RWPE2 (cell line): ENCODE data around the gene SLC1A3.

Source experiments
- ATAC-seq: fragments of 200-7000 bp; cut with Tn5 transposase; 3 replicates; pipeline ENCODE4 v1.9.1; 2021; ENCODE audit warnings: low read depth
- DNase-seq: peaks from one replicate; pipeline ENCODE4 v3.0.0-alpha.2; 2020; ENCODE audit warnings: low spot score
- H3K27ac ChIP-seq: fragments of 450-650 bp; 2 replicates; pipeline ENCODE4 v1.5.1; 2017; ENCODE audit warnings: mild to moderate bottlenecking; ENCODE audit not compliant: poor library complexity, severe bottlenecking
- H3K27me3 ChIP-seq: fragments of 250-450 bp; sonication (Bioruptor Pico); 2 replicates; pipeline ENCODE4 v1.5.1; 2021; ENCODE audit warnings: mild to moderate bottlenecking, moderate library complexity; ENCODE audit not compliant: insufficient read depth, poor library complexity, severe bottlenecking
- H3K36me3 ChIP-seq: fragments of 250-450 bp; sonication (Bioruptor Pico); 2 replicates; pipeline ENCODE4 v1.5.1; 2020; ENCODE audit warnings: low read depth, mild to moderate bottlenecking, moderate library complexity
- H3K4me1 ChIP-seq: fragments of 250-450 bp; sonication (Bioruptor Pico); 2 replicates; pipeline ENCODE4 v1.5.1; 2021; ENCODE audit warnings: mild to moderate bottlenecking, moderate library complexity; ENCODE audit not compliant: insufficient read depth, poor library complexity, severe bottlenecking
- H3K4me3 ChIP-seq: fragments of 250-450 bp; sonication (Bioruptor Pico); 2 replicates; pipeline ENCODE4 v1.5.1; 2021; ENCODE audit warnings: mild to moderate bottlenecking, moderate library complexity; ENCODE audit not compliant: severe bottlenecking
- H3K9me3 ChIP-seq: fragments of 250-450 bp; sonication (Bioruptor Pico); 2 replicates; pipeline ENCODE4 v1.5.1; 2021; ENCODE audit warnings: mild to moderate bottlenecking, moderate library complexity; ENCODE audit not compliant: severe bottlenecking
- TF ChIP-seq, protein P1 (sequence below): fragments of 450-650 bp; IDR thresholded peaks from one replicate; pipeline ENCODE4 v1.5.1; 2017; ENCODE audit warnings: mild to moderate bottlenecking, moderate library complexity; ENCODE audit not compliant: poor library complexity, severe bottlenecking

The SLC1A3 gene

DNA sequence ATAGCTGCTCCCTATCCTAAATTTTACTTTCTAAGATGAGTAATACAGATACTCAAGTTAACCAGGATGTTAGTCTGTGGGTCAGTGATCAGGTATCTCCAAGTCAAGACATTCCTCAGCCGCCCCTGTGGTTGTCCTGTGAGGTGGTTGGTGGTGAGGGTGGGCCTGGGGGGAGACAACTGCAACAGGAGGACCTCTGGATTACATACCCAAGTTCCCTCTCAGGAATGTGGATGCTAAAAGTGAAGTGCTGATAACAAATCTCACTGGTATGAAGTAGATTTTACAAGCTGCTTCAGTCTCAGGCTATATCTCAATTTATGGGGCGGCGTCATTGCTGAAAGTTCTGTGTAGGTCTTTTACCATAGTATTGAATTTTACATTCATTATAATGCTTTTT lies 38.3 kb downstream of the SLC1A3 start:
- Histone ChIP-seq H3K36me3 (no peaks in the 10 kb centered on the region), H3K4me1 (peaks cover 6% of the 10 kb centered on the region)
- no peak for ATAC-seq

DNA sequence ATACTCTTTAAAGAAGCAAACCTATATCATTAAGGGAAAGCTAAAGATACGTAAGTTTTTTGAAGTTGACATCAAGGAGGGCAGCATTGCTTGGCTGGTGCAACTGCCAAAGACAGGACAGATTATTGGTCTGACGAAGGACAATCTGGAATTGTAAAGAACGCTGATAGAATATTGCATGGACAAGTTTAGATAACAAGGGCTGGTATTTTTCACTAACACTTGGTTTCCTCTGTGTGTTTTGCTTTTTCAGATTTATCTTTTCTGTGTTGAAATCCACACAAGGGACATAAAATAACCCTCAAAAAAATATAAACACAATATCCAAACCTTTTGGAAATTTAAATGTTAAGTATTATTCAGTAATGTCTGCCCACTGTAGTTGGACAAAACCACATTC lies 39.7 kb downstream of the SLC1A3 start:
- no peak for ATAC-seq

More for the DNA sequence above, 38.3 kb downstream of the SLC1A3 start:
- Histone ChIP-seq H3K4me3 (no peak overlapping the region), H3K27ac (no peak overlapping the region), H3K27me3 (no peaks in the 10 kb centered on the region), H3K9me3 (no peaks in the 10 kb centered on the region)
- no peak for DNase-seq
- TF ChIP-seq, protein P1, sequence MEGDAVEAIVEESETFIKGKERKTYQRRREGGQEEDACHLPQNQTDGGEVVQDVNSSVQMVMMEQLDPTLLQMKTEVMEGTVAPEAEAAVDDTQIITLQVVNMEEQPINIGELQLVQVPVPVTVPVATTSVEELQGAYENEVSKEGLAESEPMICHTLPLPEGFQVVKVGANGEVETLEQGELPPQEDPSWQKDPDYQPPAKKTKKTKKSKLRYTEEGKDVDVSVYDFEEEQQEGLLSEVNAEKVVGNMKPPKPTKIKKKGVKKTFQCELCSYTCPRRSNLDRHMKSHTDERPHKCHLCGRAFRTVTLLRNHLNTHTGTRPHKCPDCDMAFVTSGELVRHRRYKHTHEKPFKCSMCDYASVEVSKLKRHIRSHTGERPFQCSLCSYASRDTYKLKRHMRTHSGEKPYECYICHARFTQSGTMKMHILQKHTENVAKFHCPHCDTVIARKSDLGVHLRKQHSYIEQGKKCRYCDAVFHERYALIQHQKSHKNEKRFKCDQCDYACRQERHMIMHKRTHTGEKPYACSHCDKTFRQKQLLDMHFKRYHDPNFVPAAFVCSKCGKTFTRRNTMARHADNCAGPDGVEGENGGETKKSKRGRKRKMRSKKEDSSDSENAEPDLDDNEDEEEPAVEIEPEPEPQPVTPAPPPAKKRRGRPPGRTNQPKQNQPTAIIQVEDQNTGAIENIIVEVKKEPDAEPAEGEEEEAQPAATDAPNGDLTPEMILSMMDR: no peak

DNA sequence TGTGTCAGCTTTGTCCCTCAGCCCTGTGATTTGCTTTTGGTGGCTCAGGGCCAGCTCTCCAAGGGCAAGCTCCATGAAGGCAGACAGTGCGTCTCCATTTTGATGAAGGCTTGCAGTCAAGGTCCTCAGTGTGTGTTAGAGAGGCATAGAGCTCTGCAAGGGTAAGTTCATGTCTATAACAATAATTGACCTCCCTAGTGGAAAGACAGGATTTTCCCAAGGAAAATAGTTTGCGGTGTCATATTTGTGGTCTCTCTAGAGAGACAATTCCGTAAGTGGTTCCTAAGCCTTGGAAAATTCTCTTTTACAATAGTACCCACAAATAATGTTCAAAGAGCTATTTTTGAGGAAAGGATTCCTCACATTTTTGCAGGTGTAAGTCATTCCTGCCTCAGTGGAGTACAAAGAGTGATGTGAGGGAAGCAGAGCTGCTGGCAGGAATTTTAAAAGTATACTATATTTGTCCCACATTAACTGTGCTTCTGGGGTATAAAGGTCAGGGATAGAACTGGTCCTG lies 40.2 kb downstream of the SLC1A3 start:
- H3K27me3 ChIP-seq: no peaks in the 10 kb centered on the region
- H3K4me3 ChIP-seq: no peak overlapping the region
- DNase-seq: no peak
- TF ChIP-seq, protein P1: no peak
- no peak for ATAC-seq
- no peaks in the 10 kb centered on the region for H3K4me1 ChIP-seq
- H3K9me3 ChIP-seq: no peaks in the 10 kb centered on the region
- no peaks in the 10 kb centered on the region for H3K36me3 ChIP-seq
- no peak overlapping the region for H3K27ac ChIP-seq

More for the DNA sequence above, 39.7 kb downstream of the SLC1A3 start:
- Histone ChIP-seq H3K27me3 (no peaks in the 10 kb centered on the region), H3K4me3 (no peak overlapping the region), H3K27ac (no peak overlapping the region), H3K4me1 (peaks cover 2% of the 10 kb centered on the region), H3K36me3 (no peaks in the 10 kb centered on the region), H3K9me3 (no peaks in the 10 kb centered on the region)
- TF ChIP-seq, protein P1: no peak
- DNase-seq: no peak

- ATAC-seq (no peak), DNase-seq (no peak)
- Histone ChIP-seq H3K27me3 (no peaks in the 10 kb centered on the region), H3K9me3 (no peaks in the 10 kb centered on the region), H3K27ac (no peak overlapping the region), H3K4me1 (no peaks in the 10 kb centered on the region), H3K36me3 (no peaks in the 10 kb centered on the region), H3K4me3 (no peak overlapping the region)
- TF ChIP-seq, protein P1: no peak
These were observed 40.6 kb downstream of the SLC1A3 start for GRCh38 chr5:36647046-36647445.

GRCh38 chr5:36648426-36648825 lies 42.0 kb downstream of the SLC1A3 start:
- DNase-seq (no peak), ATAC-seq (no peak)
- no peaks in the 10 kb centered on the region for H3K27me3 ChIP-seq
- no peaks in the 10 kb centered on the region for H3K4me1 ChIP-seq
- H3K9me3 ChIP-seq: no peaks in the 10 kb centered on the region
- no peak overlapping the region for H3K27ac ChIP-seq
- no peak overlapping the region for H3K4me3 ChIP-seq
- no peaks in the 10 kb centered on the region for H3K36me3 ChIP-seq
- TF ChIP-seq, protein P1: no peak
